ENCODE measurements around the gene GRAMD1A. TPM values are rescaled to one million over a fixed set of nuclear protein-coding genes. Genes with fewer than 3 reads are reported as not detected.
"Not testable (repeated sequence)": the region's sequence is repeated elsewhere in the genome, so short reads cannot be mapped to it uniquely, and the experiment has no call there.

Gene GRAMD1A
- total RNA-seq, 2 experiments from 2014 or later, result 76.2 to 81.8 TPM

GRCh38 chr19:35005256-35005977 lies 5.3 kb downstream of the GRAMD1A start:
- ATAC-seq (no peak), DNase-seq (no peak)
- Mint-ChIP-seq H3K9me3 (ENCODE audit: insufficient read depth) (no peaks in the 10 kb centered on the region), H3K4me3 (no peak overlapping the region), H3K4me1 (ENCODE audit: low read depth) (peaks cover 41% of the 10 kb centered on the region), H3K27me3 (ENCODE audit: low read depth) (no peaks in the 10 kb centered on the region), H3K36me3 (ENCODE audit: low read depth) (peaks cover 53% of the 10 kb centered on the region), H3K27ac (no peak overlapping the region)
- CTCF ChIA-PET, result interaction anchor here (1.2 to 10.9 kb wide), 3 partner anchors 10 to 39 kb away, joined by 3 to 126 read pairs (median 4); no protein-coding TSS in a partner anchor
- POLR2A ChIA-PET, result interaction anchor here (0.7 kb wide), 1 partner anchor 26 kb away, joined by 3 read pairs; no protein-coding TSS in a partner anchor

DNA sequence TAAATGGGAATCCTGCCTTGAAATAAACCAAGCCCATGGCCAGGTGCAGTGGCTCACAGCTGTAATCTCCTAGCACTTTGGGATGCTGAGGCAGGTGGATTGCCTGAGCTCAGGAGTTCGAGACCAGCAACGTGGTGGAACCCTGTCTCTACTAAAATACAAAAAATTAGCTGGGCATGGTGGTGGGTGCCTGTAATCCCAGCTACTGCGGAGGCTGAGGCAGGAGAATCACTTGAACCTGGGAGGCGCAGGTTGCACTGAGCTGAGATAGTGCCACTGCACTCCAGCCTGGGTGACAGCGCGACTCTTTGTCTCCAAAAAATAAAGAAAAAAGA lies 5.9 kb downstream of the GRAMD1A start:
- DNase-seq; H3K4me3 Mint-ChIP-seq; H3K9me3 Mint-ChIP-seq (ENCODE audit: insufficient read depth); ATAC-seq; H3K27me3 Mint-ChIP-seq (ENCODE audit: low read depth); H3K27ac Mint-ChIP-seq: not testable (repeated sequence)
- Mint-ChIP-seq H3K4me1 (ENCODE audit: low read depth) (peaks cover 47% of the 10 kb centered on the region), H3K36me3 (ENCODE audit: low read depth) (peaks cover 55% of the 10 kb centered on the region)
- POLR2A ChIA-PET, result interaction anchor here (0.7 kb wide), 1 partner anchor 25 kb away, joined by 3 read pairs; no protein-coding TSS in a partner anchor
- CTCF ChIA-PET, result interaction anchor here (1.0 to 10.9 kb wide), 4 partner anchors 9 to 38 kb away, joined by 3 to 126 read pairs (median 4); no protein-coding TSS in a partner anchor

GRCh38 chr19:35006342-35006998 lies 6.3 kb downstream of the GRAMD1A start:
- no peak for ATAC-seq
- Mint-ChIP-seq H3K27ac (no peak overlapping the region), H3K9me3 (ENCODE audit: insufficient read depth) (no peaks in the 10 kb centered on the region), H3K36me3 (ENCODE audit: low read depth) (peaks cover 56% of the 10 kb centered on the region), H3K4me1 (ENCODE audit: low read depth) (peaks cover 51% of the 10 kb centered on the region), H3K27me3 (ENCODE audit: low read depth) (no peaks in the 10 kb centered on the region), H3K4me3 (no peak overlapping the region)
- POLR2A ChIA-PET, result interaction anchor here (0.7 kb wide), 1 partner anchor 25 kb away, joined by 3 read pairs; no protein-coding TSS in a partner anchor
- CTCF ChIA-PET, result interaction anchor here (1.0 to 10.9 kb wide), 6 partner anchors 8 to 135 kb away, joined by 3 to 126 read pairs (median 4); no protein-coding TSS in a partner anchor
- DNase-seq, result no peak

DNA sequence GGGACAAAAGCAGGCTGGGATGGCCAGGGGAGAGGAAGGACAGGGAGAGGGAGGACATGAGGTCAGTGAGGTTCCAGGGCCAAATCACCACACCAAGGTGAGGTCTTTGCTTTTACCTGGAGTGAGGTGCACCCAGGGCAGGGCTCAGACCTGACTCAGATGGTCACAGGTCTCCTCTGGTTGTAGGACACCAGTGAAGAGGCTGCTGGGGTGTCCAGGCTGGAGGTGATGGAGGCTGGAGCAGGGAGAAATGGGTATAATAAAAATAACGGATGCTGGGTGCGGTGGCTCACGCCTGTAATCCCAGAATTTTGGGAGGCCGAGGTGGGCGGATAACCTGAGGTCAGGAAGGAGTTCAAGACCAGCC lies 6.9 kb downstream of the GRAMD1A start:
- H3K36me3 Mint-ChIP-seq (ENCODE audit: low read depth), result peaks cover 58% of the 10 kb centered on the region
- ChIA-PET POLR2A (no interaction called here), CTCF (interaction anchor here (1.3 to 10.9 kb wide), 4 partner anchors 11 to 135 kb away, joined by 3 to 126 read pairs (median 4); no protein-coding TSS in a partner anchor)
- ATAC-seq (no peak), DNase-seq (no peak)
- H3K9me3 Mint-ChIP-seq (ENCODE audit: insufficient read depth), result no peaks in the 10 kb centered on the region
- no peaks in the 10 kb centered on the region for H3K27me3 Mint-ChIP-seq (ENCODE audit: low read depth)
- H3K4me3 Mint-ChIP-seq, result no peak overlapping the region
- H3K27ac Mint-ChIP-seq, result no peak overlapping the region
- peaks cover 51% of the 10 kb centered on the region for H3K4me1 Mint-ChIP-seq (ENCODE audit: low read depth)

GRCh38 chr19:35007427-35007826 lies 7.3 kb downstream of the GRAMD1A start:
- H3K27ac Mint-ChIP-seq, result not testable (repeated sequence)

DNA sequence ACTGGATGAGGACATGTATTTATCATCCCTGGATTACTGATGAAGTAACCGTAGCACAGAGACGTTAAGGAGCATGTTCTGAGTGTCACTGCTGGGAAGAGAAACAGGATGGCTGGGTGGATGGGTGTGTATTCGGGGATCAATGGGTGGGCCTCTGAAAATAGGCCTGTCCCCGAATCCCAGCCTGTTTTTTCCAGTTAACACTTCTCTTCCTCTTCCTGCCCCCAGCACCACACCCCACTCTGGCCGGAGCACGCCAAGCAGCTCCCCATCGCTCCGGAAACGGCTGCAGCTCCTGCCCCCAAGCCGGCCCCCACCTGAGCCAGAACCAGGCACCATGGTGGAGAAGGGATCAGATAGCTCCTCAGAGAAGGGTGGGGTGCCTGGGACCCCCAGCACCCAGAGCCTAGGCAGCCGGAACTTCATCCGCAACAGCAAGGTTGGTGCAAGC lies 8.8 kb downstream of the GRAMD1A start:
- peaks cover 52% of the 10 kb centered on the region for H3K4me1 Mint-ChIP-seq (ENCODE audit: low read depth)
- no peak overlapping the region for H3K27ac Mint-ChIP-seq
- no peak overlapping the region for H3K4me3 Mint-ChIP-seq
- peaks cover 59% of the 10 kb centered on the region for H3K36me3 Mint-ChIP-seq (ENCODE audit: low read depth)
- ATAC-seq (no peak), DNase-seq (no peak)
- H3K9me3 Mint-ChIP-seq (ENCODE audit: insufficient read depth), result no peaks in the 10 kb centered on the region
- CTCF ChIA-PET, result interaction anchor here (10.9 kb wide), 1 partner anchor 35 kb away, joined by 126 read pairs; no protein-coding TSS in a partner anchor
- POLR2A ChIA-PET, result no interaction called here
- no peaks in the 10 kb centered on the region for H3K27me3 Mint-ChIP-seq (ENCODE audit: low read depth)

More at GRCh38 chr19:35007427-35007826, 7.3 kb downstream of the GRAMD1A start:
- Mint-ChIP-seq H3K36me3 (ENCODE audit: low read depth) (peaks cover 58% of the 10 kb centered on the region), H3K4me1 (ENCODE audit: low read depth) (peaks cover 52% of the 10 kb centered on the region)
- ATAC-seq; H3K27me3 Mint-ChIP-seq (ENCODE audit: low read depth); POLR2A ChIA-PET; H3K4me3 Mint-ChIP-seq; DNase-seq; H3K9me3 Mint-ChIP-seq (ENCODE audit: insufficient read depth): not testable (repeated sequence)
- CTCF ChIA-PET, result interaction anchor here (1.3 to 10.9 kb wide), 3 partner anchors 34 to 134 kb away, joined by 3 to 126 read pairs (median 4); no protein-coding TSS in a partner anchor

DNA sequence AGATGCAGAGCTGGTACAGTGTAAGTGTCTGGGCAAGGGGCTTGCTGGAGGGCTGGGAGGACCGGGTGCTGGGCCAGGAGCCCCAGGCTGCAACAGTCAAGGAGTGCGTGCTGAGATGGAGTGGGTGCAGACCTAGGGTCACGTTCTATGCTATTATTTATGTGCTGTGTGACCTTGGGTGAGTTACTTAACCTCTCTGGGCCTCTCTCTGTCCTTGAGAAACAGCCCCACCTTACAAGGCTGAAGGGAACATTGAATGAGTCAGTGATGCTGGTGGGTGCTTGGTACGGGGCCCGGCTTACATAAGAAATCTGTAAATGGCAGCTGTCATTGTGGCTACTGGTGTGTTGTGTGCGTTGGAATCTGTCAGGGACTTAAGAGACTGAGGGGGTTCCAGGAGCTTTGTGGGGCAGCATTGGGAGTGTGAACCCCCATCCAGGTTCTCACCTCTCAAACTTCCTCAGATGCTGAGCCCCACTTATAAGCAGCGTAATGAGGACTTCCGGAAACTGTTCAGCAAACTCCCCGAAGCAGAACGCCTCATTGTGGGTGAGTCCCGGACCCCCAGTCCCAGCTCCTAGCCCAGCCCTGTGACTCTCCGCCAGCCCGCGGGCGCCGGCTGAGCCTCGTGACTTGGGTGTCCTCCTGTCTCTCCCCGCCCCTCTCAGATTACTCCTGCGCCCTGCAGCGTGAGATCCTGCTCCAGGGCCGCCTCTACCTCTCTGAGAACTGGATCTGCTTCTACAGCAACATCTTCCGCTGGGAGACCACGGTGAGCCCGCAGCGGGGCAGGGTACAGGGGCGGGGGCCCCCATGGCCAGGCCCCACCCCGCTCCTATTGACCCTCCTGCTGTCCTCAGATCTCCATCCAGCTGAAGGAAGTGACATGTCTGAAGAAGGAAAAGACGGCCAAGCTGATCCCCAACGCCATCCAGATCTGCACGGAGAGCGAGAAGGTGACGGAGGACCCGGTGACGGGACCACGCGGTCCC lies 9.6 kb downstream of the GRAMD1A start:
- peaks cover 61% of the 10 kb centered on the region for H3K36me3 Mint-ChIP-seq (ENCODE audit: low read depth)
- H3K4me1 Mint-ChIP-seq (ENCODE audit: low read depth), result peaks cover 52% of the 10 kb centered on the region
- DNase-seq (no peak), ATAC-seq (no peak)
- no peaks in the 10 kb centered on the region for H3K27me3 Mint-ChIP-seq (ENCODE audit: low read depth)
- H3K27ac Mint-ChIP-seq, result no peak overlapping the region
- ChIA-PET CTCF (interaction anchor here (10.9 kb wide), 1 partner anchor 36 kb away, joined by 126 read pairs; no protein-coding TSS in a partner anchor), POLR2A (interaction anchor here (0.6 kb wide), 1 partner anchor 10 kb away, joined by 3 read pairs; no protein-coding TSS in a partner anchor)
- H3K4me3 Mint-ChIP-seq, result no peak overlapping the region
- H3K9me3 Mint-ChIP-seq (ENCODE audit: insufficient read depth), result no peaks in the 10 kb centered on the region

GRCh38 chr19:35011091-35011689 lies 11.1 kb downstream of the GRAMD1A start:
- ChIA-PET CTCF (interaction anchor here (4.1 to 10.9 kb wide), 3 partner anchors 9 to 38 kb away, joined by 25 to 126 read pairs (median 41); partner anchors contain the start of gene GRAMD1A), POLR2A (no interaction called here)
- peaks cover 72% of the 10 kb centered on the region for H3K36me3 Mint-ChIP-seq (ENCODE audit: low read depth)
- H3K4me1 Mint-ChIP-seq (ENCODE audit: low read depth), result peaks cover 60% of the 10 kb centered on the region
- H3K4me3 Mint-ChIP-seq, result no peak overlapping the region
- no peaks in the 10 kb centered on the region for H3K27me3 Mint-ChIP-seq (ENCODE audit: low read depth)
- ATAC-seq (no peak), DNase-seq (peak; percentile 39)
- peak overlapping the region; percentile 77 for H3K27ac Mint-ChIP-seq
- H3K9me3 Mint-ChIP-seq (ENCODE audit: insufficient read depth), result no peaks in the 10 kb centered on the region

- Mint-ChIP-seq H3K27me3 (ENCODE audit: low read depth) (no peaks in the 10 kb centered on the region), H3K4me3 (no peak overlapping the region), H3K36me3 (ENCODE audit: low read depth) (peaks cover 64% of the 10 kb centered on the region), H3K4me1 (ENCODE audit: low read depth) (peaks cover 60% of the 10 kb centered on the region), H3K9me3 (ENCODE audit: insufficient read depth) (no peaks in the 10 kb centered on the region), H3K27ac (peak overlapping the region; percentile 77)
- ATAC-seq (no peak), DNase-seq (no peak)
- POLR2A ChIA-PET, result interaction anchor here (1.2 kb wide), 1 partner anchor 39 kb away, joined by 4 read pairs; no protein-coding TSS in a partner anchor
- CTCF ChIA-PET, result interaction anchor here (1.1 to 10.9 kb wide), 6 partner anchors 10 to 49 kb away, joined by 3 to 126 read pairs (median 19); partner anchors contain the start of gene GRAMD1A
Observed at GRCh38 chr19:35011737-35012682, 11.9 kb downstream of the GRAMD1A start.
